DND-41 (cell line): ENCODE measurements around the gene JUND.

ENCODE experiments used
- EZH2 ChIP-seq: IDR thresholded peaks from 3 replicates; pipeline ENCODE4 v1.6.1; 2012; ENCODE audit warnings: borderline replicate concordance, low read depth, mild to moderate bottlenecking, moderate library complexity, low read length, inconsistent platforms; ENCODE audit not compliant: severe bottlenecking
- TF ChIP-seq, protein P1 (sequence below): IDR thresholded peaks from 2 replicates; pipeline ENCODE4 v1.5.1; 2012; ENCODE audit warnings: borderline replicate concordance, low read length, moderate library complexity, mild to moderate bottlenecking; ENCODE audit not compliant: poor library complexity, severe bottlenecking; ENCODE audit errors: extremely low read depth

DNA sequence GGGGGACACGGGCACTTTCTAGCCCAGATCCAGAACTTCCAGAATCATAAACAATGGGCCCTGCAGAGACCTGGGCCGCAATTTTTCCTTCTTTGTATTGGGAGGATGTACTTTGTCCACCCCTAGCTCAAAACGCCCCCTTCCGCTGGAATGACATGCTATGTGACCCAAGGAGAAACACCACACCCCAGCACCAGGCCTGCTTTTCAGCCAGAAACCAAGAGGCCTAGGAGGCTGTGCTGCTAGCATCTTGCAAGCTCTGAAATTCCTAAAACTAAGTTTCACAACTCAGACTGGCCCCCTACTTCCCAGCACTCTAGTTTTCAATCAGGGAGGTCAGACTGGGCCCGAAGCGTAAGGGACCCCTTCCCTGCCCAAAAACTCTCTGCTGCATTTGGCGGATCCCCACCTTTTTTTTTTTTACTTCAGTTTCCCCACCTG, 40.9 kb upstream of the JUND start:
- TF ChIP-seq, protein P1, sequence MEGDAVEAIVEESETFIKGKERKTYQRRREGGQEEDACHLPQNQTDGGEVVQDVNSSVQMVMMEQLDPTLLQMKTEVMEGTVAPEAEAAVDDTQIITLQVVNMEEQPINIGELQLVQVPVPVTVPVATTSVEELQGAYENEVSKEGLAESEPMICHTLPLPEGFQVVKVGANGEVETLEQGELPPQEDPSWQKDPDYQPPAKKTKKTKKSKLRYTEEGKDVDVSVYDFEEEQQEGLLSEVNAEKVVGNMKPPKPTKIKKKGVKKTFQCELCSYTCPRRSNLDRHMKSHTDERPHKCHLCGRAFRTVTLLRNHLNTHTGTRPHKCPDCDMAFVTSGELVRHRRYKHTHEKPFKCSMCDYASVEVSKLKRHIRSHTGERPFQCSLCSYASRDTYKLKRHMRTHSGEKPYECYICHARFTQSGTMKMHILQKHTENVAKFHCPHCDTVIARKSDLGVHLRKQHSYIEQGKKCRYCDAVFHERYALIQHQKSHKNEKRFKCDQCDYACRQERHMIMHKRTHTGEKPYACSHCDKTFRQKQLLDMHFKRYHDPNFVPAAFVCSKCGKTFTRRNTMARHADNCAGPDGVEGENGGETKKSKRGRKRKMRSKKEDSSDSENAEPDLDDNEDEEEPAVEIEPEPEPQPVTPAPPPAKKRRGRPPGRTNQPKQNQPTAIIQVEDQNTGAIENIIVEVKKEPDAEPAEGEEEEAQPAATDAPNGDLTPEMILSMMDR = peak; percentile 55
- TF ChIP-seq EZH2 = no peak
